Breast epithelium (tissue), 4 donors: Measurements from ENCODE around the gene ASTL. TPM values are rescaled to one million over a fixed set of nuclear protein-coding genes. Genes with fewer than 3 reads are reported as not detected.

ENCODE experiments used
- DNase-seq, 2 donors: peaks; one replicate each; pipeline ENCODE4 v3.0.0-alpha.2; 2019; ENCODE audit warnings: low spot score in 2 of 2
- H3K27ac ChIP-seq, 2 donors: fragments of 200-600 bp; sonication (generic) in 1 of 2; one replicate each; pipeline ENCODE4 v1.5.1; 2016 to 2019; ENCODE audit warnings: mild to moderate bottlenecking in 1 of 2
- H3K27me3 ChIP-seq, 2 donors: fragments of 200-600 bp; sonication (generic) in 1 of 2; one replicate each; pipeline versions ENCODE4 v1.5.1 to v1.6.0; 2017 to 2019; ENCODE audit warnings: control low read depth in 1 of 2, mild to moderate bottlenecking in 1 of 2
- H3K36me3 ChIP-seq: fragments of 200-600 bp; one replicate; pipeline ENCODE4 v1.5.1; 2019
- H3K4me1 ChIP-seq, 2 donors: fragments of 200-600 bp; sonication (generic); one replicate each; pipeline ENCODE4 v1.5.1; 2016 to 2019; ENCODE audit warnings: control low read depth in 1 of 2
- H3K4me3 ChIP-seq, 3 donors: fragments of 200-600 bp; sonication (generic); 1 replicate in 2 of 3; 2 replicates in 1 of 3; pipeline ENCODE4 v1.5.1; 2016 to 2019; ENCODE audit warnings: mild to moderate bottlenecking in 3 of 3, moderate library complexity in 2 of 3
- H3K9me3 ChIP-seq, 2 donors: fragments of 200-600 bp; sonication (generic) in 1 of 2; one replicate each; pipeline ENCODE4 v1.5.1; 2016 to 2019; ENCODE audit warnings: control low read depth in 1 of 2
- POLR2A ChIP-seq: fragments of 450-650 bp; IDR thresholded peaks from one replicate; pipeline ENCODE4 v1.6.1; 2016; ENCODE audit warnings: antibody characterized with exemption, mild to moderate bottlenecking, moderate library complexity
- POLR2AphosphoS5 ChIP-seq, 3 donors: sonication (generic); formaldehyde crosslinking; IDR thresholded peaks; one replicate each; pipeline ENCODE4 v1.6.1; 2017; ENCODE audit warnings: antibody characterized with exemption in 3 of 3
- intact Hi-C: fragments of 100-400 bp; cut with DNase I; formaldehyde crosslinking; loops from one replicate; pipeline ENCODE4 v1.15.1; 2023; ENCODE audit warnings: low total_unique reads
- total RNA-seq, 3 donors: library from RNA; depleted of rRNA; stranded (reverse); fragments of >200 nt; gene quantifications; one replicate each; pipeline ENCODE4 v1.1.0, GENCODE V29; 2016
- TF ChIP-seq, protein P1 (sequence below), 3 donors: fragments of 450-650 bp; IDR thresholded peaks; one replicate each; pipeline ENCODE4 v1.5.1; 2016 to 2017; ENCODE audit warnings: antibody characterized with exemption in 3 of 3, mild to moderate bottlenecking in 3 of 3, moderate library complexity in 3 of 3

The ASTL gene
- total RNA-seq, 3 donors from 2014 or later = 0.32 TPM; not detected in 2

DNA sequence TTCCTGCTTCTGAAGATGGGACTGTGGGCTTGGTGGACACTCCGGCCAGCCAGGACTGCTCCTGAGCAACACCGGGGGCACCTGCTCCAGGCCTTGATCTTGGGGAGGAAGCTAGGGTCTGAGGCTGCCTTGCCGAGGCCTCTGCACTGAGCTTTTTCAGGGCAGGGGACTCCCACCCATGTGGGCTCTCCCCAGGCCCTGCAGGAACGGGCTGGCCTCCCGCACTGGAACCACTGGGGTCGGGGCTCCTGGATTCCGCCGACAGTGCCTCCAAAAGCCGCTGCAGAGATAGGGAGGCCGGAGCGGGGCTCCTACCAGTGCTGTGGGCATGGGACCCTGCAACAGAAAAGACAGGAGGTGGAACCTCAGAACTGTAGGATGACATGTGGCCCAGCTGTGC lies 14.4 kb downstream of the ASTL start:
- no peak for TF ChIP-seq POLR2AphosphoS5 (IDR thresholded peaks at IDR 0.05)
- TF ChIP-seq POLR2A = no peak
- TF ChIP-seq, protein P1, sequence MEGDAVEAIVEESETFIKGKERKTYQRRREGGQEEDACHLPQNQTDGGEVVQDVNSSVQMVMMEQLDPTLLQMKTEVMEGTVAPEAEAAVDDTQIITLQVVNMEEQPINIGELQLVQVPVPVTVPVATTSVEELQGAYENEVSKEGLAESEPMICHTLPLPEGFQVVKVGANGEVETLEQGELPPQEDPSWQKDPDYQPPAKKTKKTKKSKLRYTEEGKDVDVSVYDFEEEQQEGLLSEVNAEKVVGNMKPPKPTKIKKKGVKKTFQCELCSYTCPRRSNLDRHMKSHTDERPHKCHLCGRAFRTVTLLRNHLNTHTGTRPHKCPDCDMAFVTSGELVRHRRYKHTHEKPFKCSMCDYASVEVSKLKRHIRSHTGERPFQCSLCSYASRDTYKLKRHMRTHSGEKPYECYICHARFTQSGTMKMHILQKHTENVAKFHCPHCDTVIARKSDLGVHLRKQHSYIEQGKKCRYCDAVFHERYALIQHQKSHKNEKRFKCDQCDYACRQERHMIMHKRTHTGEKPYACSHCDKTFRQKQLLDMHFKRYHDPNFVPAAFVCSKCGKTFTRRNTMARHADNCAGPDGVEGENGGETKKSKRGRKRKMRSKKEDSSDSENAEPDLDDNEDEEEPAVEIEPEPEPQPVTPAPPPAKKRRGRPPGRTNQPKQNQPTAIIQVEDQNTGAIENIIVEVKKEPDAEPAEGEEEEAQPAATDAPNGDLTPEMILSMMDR (IDR thresholded peaks at IDR 0.05) = no peak
- no peaks in the 10 kb centered on the region for H3K27me3 ChIP-seq
- no peaks in the 10 kb centered on the region for H3K9me3 ChIP-seq
- no peaks in the 10 kb centered on the region for H3K36me3 ChIP-seq
- no peak for DNase-seq
- no peaks in the 10 kb centered on the region for H3K4me1 ChIP-seq
- H3K27ac ChIP-seq = no peak overlapping the region
- intact Hi-C loops = no loop called here
- H3K4me3 ChIP-seq = no peak overlapping the region

DNA sequence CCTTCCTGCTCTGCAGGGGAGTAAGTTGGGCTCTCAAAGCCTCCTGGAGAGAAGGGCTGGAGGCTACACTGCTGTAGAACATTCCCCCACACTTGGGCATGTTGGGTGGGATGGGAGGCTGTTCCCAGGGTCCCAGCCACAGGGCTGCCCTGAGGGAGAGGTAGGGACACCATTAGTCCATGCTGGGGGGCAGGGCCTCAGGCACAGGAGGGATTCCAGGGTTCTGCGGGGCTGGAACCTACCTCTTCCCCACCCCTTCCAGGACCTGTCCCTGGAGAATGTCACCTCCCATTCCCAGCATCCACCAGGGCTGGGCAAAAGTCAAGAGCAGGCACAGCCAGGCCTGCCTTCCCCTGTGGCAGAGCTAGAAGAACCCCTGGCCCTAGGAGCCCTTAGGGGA lies 15.0 kb downstream of the ASTL start:
- intact Hi-C loops = no loop called here
- DNase-seq = no peak
- no peak overlapping the region for H3K27ac ChIP-seq
- H3K4me1 ChIP-seq = peaks cover 0 to 3% of the 10 kb centered on the region in 2 donors
- H3K4me3 ChIP-seq = no peak overlapping the region
- TF ChIP-seq POLR2A (no peak), POLR2AphosphoS5 (IDR thresholded peaks at IDR 0.05) (no peak)
- TF ChIP-seq, protein P1 (IDR thresholded peaks at IDR 0.05) = no peak
- H3K27me3 ChIP-seq = no peaks in the 10 kb centered on the region
- no peaks in the 10 kb centered on the region for H3K36me3 ChIP-seq
- H3K9me3 ChIP-seq = no peaks in the 10 kb centered on the region

DNA sequence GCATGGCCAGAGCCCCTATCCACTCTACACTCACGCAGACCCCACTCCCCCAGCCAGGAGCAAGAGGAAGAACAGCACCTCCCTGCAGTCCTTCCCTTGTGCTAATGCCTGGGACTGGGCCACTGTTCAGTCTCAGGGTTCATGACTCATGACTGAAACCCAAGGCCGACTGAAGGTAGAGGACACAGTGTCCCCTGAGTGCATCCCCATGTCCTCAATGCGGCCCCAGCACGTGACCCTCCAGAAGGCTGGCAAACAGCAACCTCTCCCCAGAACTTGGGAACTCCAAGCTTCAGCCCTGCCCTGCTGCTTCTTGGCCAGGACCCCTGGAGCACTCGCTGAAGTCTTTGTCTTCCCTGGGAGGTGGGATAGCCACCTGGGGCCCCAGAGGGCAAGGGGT lies 15.9 kb downstream of the ASTL start:
- intact Hi-C loops = no loop called here
- TF ChIP-seq POLR2A (no peak), POLR2AphosphoS5 (IDR thresholded peaks at IDR 0.05) (no peak)
- TF ChIP-seq, protein P1 (IDR thresholded peaks at IDR 0.05) = no peak
- Histone ChIP-seq H3K27me3 (no peaks in the 10 kb centered on the region), H3K4me3 (no peak overlapping the region), H3K9me3 (no peaks in the 10 kb centered on the region), H3K36me3 (no peaks in the 10 kb centered on the region), H3K4me1 (peaks cover under 1 to 9% of the 10 kb centered on the region in 2 donors), H3K27ac (no peak overlapping the region)
- DNase-seq = no peak

DNA sequence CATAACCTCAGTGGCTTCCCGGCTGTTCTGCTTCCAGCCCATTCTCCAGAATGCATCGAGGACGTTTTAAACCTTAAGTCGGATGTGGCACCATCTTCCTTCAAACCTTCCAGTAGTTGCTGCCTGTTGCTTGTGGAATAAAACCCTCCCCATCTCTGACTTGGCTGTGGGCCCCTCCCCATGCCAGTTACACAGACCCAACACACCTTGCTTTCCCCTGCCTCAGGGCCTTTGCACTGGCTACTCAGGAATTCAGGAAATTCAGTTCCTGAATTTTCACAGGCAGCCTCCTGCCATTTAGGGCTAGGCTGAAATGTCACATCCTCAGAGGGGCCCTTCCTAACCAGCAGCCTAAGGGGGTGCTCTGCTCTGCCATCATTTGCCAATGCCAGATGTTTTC lies 16.9 kb downstream of the ASTL start:
- TF ChIP-seq, protein P1 (IDR thresholded peaks at IDR 0.05) = no peak
- no peak for TF ChIP-seq POLR2A
- no peaks in the 10 kb centered on the region for H3K36me3 ChIP-seq
- intact Hi-C loops = no loop called here

DNA sequence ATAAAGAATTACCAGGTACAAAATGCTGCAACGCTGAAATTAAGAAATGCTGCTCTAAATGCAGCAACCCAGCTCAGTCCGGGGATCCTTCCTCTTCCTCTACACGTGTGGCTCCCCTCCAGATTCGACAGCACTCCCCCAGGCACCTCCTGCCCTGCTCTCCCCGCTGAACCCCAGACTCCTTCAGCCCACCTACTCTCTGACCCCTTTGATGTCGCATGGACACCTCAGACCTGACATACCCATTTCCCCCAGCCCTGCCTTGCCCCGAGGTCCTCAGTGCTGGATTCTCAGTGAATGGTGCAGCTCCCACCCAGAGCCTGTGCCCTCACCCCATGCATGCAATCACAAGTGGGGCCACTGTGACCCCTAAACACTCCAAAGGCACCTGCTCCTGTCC lies 17.3 kb downstream of the ASTL start:
- DNase-seq = no peak
- Histone ChIP-seq H3K9me3 (no peaks in the 10 kb centered on the region), H3K27ac (no peak overlapping the region), H3K4me1 (peaks cover 3 to 12% of the 10 kb centered on the region in 2 donors), H3K27me3 (peaks cover 0 to 1% of the 10 kb centered on the region in 2 donors), H3K36me3 (no peaks in the 10 kb centered on the region), H3K4me3 (no peak overlapping the region)
- intact Hi-C loops = no loop called here
- no peak for TF ChIP-seq POLR2A
- no peak for TF ChIP-seq POLR2AphosphoS5 (IDR thresholded peaks at IDR 0.05)
- TF ChIP-seq, protein P1 (IDR thresholded peaks at IDR 0.05) = no peak

More for the DNA sequence above, 16.9 kb downstream of the ASTL start:
- H3K9me3 ChIP-seq = no peaks in the 10 kb centered on the region
- no peaks in the 10 kb centered on the region for H3K27me3 ChIP-seq
- no peak overlapping the region for H3K27ac ChIP-seq
- H3K4me1 ChIP-seq = peaks cover 3 to 12% of the 10 kb centered on the region in 2 donors
- no peak overlapping the region for H3K4me3 ChIP-seq
- no peak for DNase-seq
